Muscle of leg (tissue), 11 donors: Measurements from ENCODE around the gene TJP3. TPM values are rescaled to one million over a fixed set of nuclear protein-coding genes. Genes with fewer than 3 reads are reported as not detected.
A peak's percentile ranks its signal among the peaks of the same experiment; 100 is the strongest.
"Not testable (repeated sequence)": the region's sequence is repeated elsewhere in the genome, so short reads cannot be mapped to it uniquely, and the experiment has no call there.

Source experiments
- DNase-seq: peaks from one replicate; pipeline ENCODE4 v3.0.0; 2013
- H3K27ac ChIP-seq: one replicate; pipeline ENCODE4 v1.5.1; 2013; ENCODE audit warnings: mild to moderate bottlenecking, low read length, control low read depth
- H3K27me3 ChIP-seq: one replicate; pipeline ENCODE4 v1.6.1; 2013; ENCODE audit warnings: low read length; ENCODE audit not compliant: control insufficient read depth, insufficient read depth
- H3K36me3 ChIP-seq: one replicate; pipeline ENCODE4 v1.6.1; 2013; ENCODE audit warnings: low read length; ENCODE audit not compliant: control insufficient read depth, insufficient read depth
- H3K4me1 ChIP-seq: one replicate; pipeline ENCODE4 v1.6.1; 2013; ENCODE audit warnings: low read length; ENCODE audit not compliant: control insufficient read depth, insufficient read depth
- H3K4me3 ChIP-seq: one replicate; pipeline ENCODE4 v1.5.1; 2013; ENCODE audit warnings: low read length, control low read depth
- H3K9me3 ChIP-seq: replicated peaks from 2 replicates; pipeline ENCODE4 v1.6.1; 2013; ENCODE audit warnings: low read depth, low read length; ENCODE audit not compliant: control insufficient read depth
- WGBS: methylation state at CpG from one replicate; pipeline ENCODE4 v1.1.5; 2013; ENCODE audit warnings: missing lambda C conversion rate; ENCODE audit not compliant: insufficient coverage; 5-methylcytosine and 5-hydroxymethylcytosine counted together
- polyA plus RNA-seq, 8 donors: library from polyadenylated mRNA; unstranded; fragments of 120-200 nt; gene quantifications; one replicate each; pipeline versions ENCODE4 v1.2.1 to v1.2.3, GENCODE V29; 2013; ENCODE audit warnings: inconsistent platforms in 1 of 8, low replicate concordance in 1 of 8; ENCODE audit not compliant: insufficient read length in 8 of 8, insufficient read depth in 1 of 8
- total RNA-seq: library from RNA; stranded (reverse); fragments of 120-200 nt; gene quantifications from one replicate; pipeline ENCODE4 v1.2.4, GENCODE V29; 2013

Gene TJP3
- total and polyA plus RNA-seq, 9 donors = 0.04 to 3.4 (median 0.35) TPM; not detected in 2

DNA sequence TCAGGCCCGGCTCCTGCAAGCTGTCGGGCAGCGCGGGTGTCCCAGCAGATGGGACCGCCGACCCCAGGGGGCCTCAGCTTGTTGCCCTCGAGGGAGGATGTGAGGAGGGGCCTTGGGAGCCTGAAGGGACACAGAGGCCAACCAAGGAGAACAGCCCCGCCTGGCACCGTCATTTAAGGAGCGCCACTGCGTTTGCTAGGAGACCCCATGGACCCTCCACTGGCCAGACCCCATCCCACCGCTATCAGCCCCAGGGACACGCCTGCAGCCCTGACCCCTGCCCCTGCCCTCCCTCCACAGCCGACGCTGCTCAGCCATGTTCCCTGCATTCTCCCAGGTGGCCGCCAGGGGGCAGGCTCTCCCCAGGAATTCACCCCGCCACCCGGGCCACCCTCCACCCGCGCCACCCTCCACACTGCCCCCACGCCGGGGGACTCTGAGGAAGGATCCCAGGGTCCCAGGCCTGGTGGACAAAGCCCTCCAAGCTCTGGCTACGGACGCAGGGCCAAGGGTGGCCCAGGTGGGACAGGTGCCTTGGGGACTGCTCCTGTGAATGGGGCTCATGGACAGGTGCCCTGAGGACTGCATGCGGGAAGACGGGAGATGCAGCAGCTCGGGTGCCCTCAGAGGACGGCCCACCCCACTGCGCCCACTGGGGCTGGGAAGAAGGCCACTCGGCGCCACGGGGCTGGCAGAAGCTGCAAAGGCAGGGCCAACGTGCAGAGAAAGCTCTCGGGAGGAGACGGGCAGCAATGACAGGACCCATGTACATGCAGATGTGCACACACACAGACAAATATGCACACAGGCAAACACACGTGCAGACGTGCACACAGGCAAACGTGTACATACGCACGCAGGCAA is 42.3 kb upstream of the TJP3 start:
- Histone ChIP-seq H3K9me3 (peaks cover 3% of the 10 kb centered on the region), H3K27ac (no peak overlapping the region), H3K27me3 (no peaks in the 10 kb centered on the region), H3K4me1 (peaks cover 41% of the 10 kb centered on the region), H3K4me3 (no peak overlapping the region), H3K36me3 (peaks cover 42% of the 10 kb centered on the region)
- peak; percentile 47 for DNase-seq
- WGBS = 37% methylated on average over 40 of the region's 40 CpGs

DNA sequence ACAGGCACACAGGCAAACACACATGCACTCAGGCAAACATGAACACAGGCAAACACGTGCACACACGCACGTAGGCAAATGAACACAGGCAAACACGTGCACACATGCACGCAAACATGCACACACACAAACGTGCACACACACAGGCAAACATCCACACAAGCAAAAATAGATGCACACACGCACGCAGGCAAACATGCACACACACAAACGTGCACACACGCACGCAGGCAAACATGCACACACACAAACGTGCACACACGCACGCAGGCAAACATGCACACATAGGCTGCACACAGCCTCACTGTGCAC is 41.7 kb upstream of the TJP3 start:
- H3K4me3 ChIP-seq, DNase-seq, H3K9me3 ChIP-seq, H3K27me3 ChIP-seq, H3K27ac ChIP-seq: not testable (repeated sequence)
- Histone ChIP-seq H3K4me1 (peaks cover 43% of the 10 kb centered on the region), H3K36me3 (peaks cover 37% of the 10 kb centered on the region)
- 86% methylated on average over 12 of the region's 14 CpGs for WGBS

DNA sequence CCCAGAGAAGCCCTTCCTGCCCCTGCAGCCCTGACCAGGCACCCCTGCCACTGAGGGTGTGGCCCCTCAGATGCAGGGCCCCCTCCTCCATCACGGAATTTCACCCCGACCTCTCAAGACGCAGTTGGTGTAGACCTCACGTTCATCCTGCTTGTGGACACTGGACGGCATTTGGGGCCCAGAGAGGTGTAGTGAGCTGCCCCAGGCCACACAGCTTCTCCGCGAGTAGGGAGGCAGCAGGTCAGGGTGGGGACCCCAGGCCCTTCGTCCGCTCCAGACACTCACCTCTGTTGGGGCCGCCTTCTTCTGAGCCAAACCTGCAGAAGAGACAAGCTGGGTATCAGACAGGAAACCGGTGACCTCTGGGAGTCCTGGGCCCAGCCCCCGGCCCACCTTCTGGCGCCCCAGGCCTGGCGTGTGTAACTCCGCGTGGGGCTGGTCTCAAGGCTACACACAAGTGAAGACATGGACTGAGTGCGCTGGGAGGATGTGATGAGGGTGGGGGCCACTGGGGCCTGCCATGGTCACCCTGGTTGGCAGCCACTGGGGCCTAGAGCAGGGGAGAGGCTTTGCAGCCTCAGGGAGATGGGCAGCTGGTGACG is 41.0 kb upstream of the TJP3 start:
- Histone ChIP-seq H3K27ac (no peak overlapping the region), H3K4me3 (no peak overlapping the region), H3K27me3 (no peaks in the 10 kb centered on the region), H3K36me3 (peaks cover 32% of the 10 kb centered on the region), H3K9me3 (no peaks in the 10 kb centered on the region), H3K4me1 (peaks cover 49% of the 10 kb centered on the region)
- no peak for DNase-seq
- WGBS = 69% methylated on average over 15 of the region's 18 CpGs

DNA sequence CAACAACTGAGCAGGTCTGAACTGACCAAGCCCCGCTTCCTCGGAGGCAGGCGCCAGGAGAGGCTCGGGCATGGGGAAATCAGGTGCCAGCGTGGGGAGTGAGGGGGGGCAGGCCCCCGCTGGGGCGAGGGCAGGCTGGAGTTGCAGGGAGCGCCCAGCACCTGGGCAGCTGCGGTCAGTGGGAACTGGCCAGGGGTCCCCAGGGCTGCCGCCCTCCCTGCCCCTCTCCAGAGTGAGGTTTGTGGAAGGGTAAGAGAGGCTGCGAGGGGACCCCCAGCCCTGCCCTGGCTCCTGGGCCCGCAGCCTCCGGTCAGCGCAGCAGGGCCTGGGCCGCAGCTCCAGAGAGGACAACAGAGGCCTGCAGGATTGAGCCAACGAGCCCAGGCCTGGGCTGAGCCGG is 40.4 kb upstream of the TJP3 start:
- no peak for DNase-seq
- Histone ChIP-seq H3K4me1 (peaks cover 55% of the 10 kb centered on the region), H3K9me3 (no peaks in the 10 kb centered on the region), H3K27me3 (no peaks in the 10 kb centered on the region), H3K4me3 (no peak overlapping the region), H3K27ac (peak overlapping the region; percentile 55), H3K36me3 (peaks cover 31% of the 10 kb centered on the region)
- 68% methylated on average over 10 of the region's 17 CpGs for WGBS

DNA sequence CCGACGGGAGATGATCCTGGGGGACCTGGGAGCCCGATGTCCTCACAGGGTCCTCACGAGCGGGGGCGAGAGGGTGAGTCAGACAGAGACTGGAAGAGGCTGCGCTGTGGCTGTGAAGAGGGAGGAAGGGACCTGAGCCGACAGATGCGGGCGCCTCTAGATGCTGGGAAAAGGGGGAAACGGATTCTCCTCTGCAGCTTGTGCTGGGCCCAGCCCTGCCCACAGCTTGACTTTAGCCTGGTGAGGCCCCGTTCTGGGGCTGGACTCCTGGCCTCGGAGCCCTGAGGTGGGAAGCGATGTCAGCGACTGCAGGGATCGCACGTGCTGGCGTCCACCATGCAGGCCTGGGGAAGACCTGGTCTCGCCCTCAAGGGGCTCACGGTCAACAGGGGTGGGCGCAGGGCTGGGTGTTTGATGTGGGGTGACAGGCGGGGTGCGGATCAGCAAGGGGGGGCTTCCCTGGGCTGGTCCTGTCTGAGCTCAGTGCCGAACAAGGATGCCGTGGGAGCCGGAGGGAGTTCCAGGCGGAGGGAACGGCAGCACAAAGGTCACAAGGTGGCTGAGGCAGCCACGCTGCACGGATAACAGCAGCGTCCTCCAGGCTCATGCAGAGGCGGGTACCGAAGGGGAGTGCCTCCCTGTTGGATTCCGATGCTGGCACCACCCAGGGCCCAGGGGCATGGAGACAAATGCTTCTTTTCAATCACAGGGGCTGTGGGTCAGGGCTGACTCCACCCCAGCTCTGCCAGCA is 39.7 kb upstream of the TJP3 start:
- Histone ChIP-seq H3K4me3 (no peak overlapping the region), H3K4me1 (peaks cover 55% of the 10 kb centered on the region), H3K36me3 (peaks cover 24% of the 10 kb centered on the region), H3K27ac (peak overlapping the region; percentile 59), H3K9me3 (no peaks in the 10 kb centered on the region), H3K27me3 (no peaks in the 10 kb centered on the region)
- DNase-seq = peak; percentile 61
- 33% methylated on average over 29 of the region's 34 CpGs for WGBS

DNA sequence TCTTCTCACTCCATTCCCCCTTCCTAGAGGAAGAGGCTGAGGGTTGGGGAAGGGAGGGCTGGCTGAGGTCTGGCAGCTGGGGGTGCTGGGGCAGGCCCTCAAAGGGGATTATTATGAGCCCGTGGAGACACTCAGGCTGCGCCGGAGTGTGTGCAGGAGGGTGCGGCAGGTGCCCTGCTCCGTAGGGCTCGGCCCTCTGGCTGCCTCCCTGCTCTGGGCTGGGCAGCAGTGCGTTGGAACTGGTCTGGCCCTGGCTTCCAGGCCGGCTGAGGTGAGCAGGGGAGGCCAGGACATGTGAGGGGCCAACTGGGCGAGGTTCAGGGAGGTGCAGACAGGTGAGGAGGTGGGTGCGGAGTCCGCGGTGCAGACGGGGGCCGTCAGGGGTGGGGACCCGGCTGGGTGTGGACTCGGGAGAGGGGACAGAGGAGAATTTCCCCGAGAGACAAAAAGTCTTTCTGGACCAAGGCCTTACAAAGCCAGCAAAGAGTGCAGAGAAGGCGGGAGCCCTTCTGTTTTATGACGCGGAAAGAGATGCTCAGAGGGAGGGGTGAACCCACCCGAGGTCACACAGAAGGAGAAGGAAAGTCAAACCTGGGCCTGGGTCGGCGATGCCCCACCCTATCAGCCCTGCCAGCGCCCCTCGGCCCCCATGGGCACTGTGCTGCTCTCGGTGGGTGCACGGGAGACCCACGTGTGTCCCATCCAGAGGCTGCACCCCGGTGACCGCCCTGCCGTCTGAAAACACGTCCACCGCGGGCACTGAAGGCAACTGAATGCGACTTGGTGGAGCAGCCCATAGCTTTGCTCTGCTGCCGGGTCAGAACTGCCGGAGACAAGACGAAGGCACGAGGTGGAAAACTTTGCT is 38.9 kb upstream of the TJP3 start:
- Histone ChIP-seq H3K27me3 (no peaks in the 10 kb centered on the region), H3K27ac (peak overlapping the region; percentile 42), H3K36me3 (peaks cover 20% of the 10 kb centered on the region), H3K9me3 (peaks cover 5% of the 10 kb centered on the region), H3K4me1 (peaks cover 55% of the 10 kb centered on the region), H3K4me3 (no peak overlapping the region)
- WGBS = 74% methylated on average over 37 of the region's 39 CpGs
- DNase-seq = no peak

DNA sequence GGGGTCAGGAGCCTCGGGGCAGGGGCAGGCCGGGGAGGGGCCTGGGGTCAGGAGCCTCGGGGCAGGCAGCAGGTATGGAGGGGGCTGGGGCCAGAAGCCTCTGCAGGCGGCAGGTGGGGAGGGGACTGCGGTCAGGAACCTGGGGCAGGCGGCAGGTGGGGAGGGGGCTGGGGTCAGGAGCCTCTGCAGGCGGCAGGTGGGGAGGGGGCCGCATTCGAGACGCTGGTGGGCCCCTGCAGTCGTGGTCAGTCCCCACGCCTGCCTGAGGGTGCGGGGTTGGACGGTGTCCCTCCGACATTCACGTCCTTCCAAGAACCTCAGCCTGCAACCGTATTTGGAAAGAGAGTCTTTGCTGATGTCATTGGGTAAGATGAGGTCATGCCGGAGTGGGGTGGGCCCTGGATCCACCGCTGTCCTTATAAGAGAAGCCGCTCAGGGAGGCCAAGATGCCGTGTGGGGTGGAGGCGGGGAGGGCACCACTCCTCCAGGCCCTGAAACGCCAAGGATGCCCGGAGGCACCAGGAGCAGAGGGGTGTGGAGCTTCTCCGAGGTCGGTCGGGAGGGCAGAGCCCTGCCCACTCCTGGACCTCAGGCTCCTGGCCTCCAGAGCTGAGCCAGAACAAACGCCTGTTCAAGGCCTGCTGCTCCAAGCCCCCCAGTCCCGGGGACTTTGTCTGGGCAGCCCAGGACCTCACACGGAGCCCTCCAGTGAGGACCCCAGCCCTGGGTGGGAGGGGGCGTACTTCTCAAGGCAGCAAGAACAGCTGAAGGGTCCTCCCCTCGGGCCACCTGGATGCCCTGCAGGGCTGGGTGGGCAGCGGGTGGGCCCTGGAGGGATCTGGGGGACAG is 38.0 kb upstream of the TJP3 start:
- DNase-seq = peak; percentile 94
- H3K27me3 ChIP-seq = no peaks in the 10 kb centered on the region
- no peak overlapping the region for H3K4me3 ChIP-seq
- peaks cover 12% of the 10 kb centered on the region for H3K36me3 ChIP-seq
- H3K9me3 ChIP-seq = peaks cover 5% of the 10 kb centered on the region
- H3K4me1 ChIP-seq = peaks cover 55% of the 10 kb centered on the region
- H3K27ac ChIP-seq = peak overlapping the region; percentile 54
- 29% methylated on average over 25 of the region's 33 CpGs for WGBS

DNA sequence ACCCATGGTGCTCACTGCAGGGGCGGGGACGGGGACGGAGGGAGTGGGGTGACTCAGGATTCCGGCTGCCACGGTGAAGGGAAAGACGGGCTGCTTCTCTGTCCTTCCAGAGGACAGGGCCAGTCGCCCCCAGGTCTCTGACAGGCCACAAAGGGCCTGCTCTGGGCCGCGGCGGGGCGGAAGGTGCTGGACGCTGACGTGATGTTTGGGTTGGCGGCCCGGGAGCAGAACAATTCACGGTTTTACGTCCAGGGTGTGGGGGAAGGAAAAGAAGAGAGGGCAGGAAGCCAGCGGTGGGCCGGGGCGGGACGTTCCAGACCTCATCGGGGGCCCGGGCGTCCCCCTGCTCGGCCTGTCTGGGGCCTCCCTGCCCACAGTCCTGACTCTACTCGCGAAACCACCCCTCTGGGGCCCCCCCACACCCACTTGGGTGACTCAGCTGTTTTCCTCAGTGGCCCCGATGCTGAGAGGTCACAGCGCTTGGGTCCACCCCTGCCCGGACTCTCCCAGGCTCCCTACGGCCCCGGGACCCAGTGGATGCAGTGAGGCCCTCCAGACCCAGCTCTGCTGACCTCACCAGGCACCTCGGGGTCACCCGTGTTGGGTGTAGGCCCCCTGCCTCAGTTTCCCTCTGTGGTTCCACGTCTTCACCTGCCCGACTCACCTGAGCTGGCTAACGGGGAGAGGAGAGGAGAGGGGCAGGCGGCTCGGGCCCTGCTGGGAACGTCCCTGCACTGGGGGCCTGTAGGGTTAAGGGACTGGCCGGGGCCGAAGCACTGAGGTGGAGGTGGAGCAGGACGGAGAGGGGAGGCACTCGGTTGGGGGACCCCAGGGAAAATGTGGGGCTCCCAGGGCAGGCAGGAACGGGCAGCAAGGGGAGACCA is 37.1 kb upstream of the TJP3 start:
- Histone ChIP-seq H3K4me1 (peaks cover 53% of the 10 kb centered on the region), H3K36me3 (peaks cover 8% of the 10 kb centered on the region), H3K9me3 (peaks cover 5% of the 10 kb centered on the region), H3K27me3 (no peaks in the 10 kb centered on the region), H3K4me3 (no peak overlapping the region), H3K27ac (peak overlapping the region; percentile 54)
- DNase-seq = peak; percentile 87
- WGBS = 16% methylated on average over 36 of the region's 45 CpGs
